Stimulated activated naive CD8-positive, alpha-beta T cell treated with anti-CD3 and anti-CD28 coated beads, Interleukin-15, amount 100 ng/mL, for 72 hours (primary cell): Measurements from ENCODE around the gene CD200.
"Not testable (repeated sequence)": the region's sequence is repeated elsewhere in the genome, so short reads cannot be mapped to it uniquely, and the experiment has no call there.

Source experiments
- ATAC-seq: fragments of 150-1000 bp; cut with Tn5 transposase; 2 replicates; pipeline ENCODE4 v1.10.0; 2021; ENCODE audit warnings: mild to moderate bottlenecking, moderate library complexity
- DNase-seq, 2 donors: peaks; one replicate each; pipeline ENCODE4 v3.0.0; 2021 to 2022
- H3K27ac Mint-ChIP-seq, 2 donors: one replicate each; pipeline ENCODE4 v1.8.0; 2022; ENCODE audit warnings: mild to moderate bottlenecking in 2 of 2, mixed read lengths in 2 of 2, moderate library complexity in 2 of 2
- H3K27me3 Mint-ChIP-seq: one replicate; pipeline ENCODE4 v1.8.0; 2022; ENCODE audit warnings: mixed read lengths
- H3K4me1 Mint-ChIP-seq: one replicate; pipeline ENCODE4 v1.8.0; 2022; ENCODE audit warnings: mild to moderate bottlenecking, mixed read lengths
- H3K4me3 Mint-ChIP-seq, 2 donors: one replicate each; pipeline ENCODE4 v1.8.0; 2022; ENCODE audit warnings: mild to moderate bottlenecking in 2 of 2, mixed read lengths in 2 of 2, moderate library complexity in 1 of 2
- H3K9me3 Mint-ChIP-seq, 2 donors: one replicate each; pipeline ENCODE4 v1.8.0; 2022; ENCODE audit warnings: mixed read lengths in 2 of 2

Gene CD200

GRCh38 chr3:112403103-112403502, 70.1 kb downstream of the CD200 start:
- Mint-ChIP-seq H3K9me3 (no peaks in the 10 kb centered on the region), H3K27me3 (no peaks in the 10 kb centered on the region), H3K27ac (no peak overlapping the region), H3K4me1 (peaks cover 25% of the 10 kb centered on the region), H3K4me3 (no peak overlapping the region)
- DNase-seq (no peak), ATAC-seq (no peak)

- not testable (repeated sequence) for DNase-seq, H3K9me3 Mint-ChIP-seq, H3K27ac Mint-ChIP-seq, H3K4me3 Mint-ChIP-seq, ATAC-seq, H3K27me3 Mint-ChIP-seq
- peaks cover 30% of the 10 kb centered on the region for H3K4me1 Mint-ChIP-seq
Observed at GRCh38 chr3:112404924-112405549, 72.1 kb downstream of the CD200 start.

DNA sequence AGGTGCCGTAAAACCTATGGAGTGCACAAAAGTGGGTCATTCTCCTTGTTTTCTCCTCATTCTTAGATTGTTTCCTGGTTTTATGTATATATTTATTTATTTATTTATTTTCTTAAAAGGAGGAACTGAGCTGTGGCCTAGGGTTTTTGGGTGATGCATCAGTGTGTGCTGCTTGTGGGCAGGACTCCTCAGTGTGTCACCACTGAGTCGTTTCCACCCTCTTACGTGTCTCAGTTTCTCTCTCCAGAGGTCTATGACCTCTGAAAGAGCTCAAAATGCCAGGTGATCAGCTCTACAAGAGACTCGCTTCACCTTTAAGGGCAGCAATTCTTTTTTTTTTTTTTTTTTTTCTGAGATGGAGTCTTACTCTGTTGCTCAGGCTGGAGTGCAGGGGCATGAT, 72.9 kb downstream of the CD200 start:
- DNase-seq (peak in 1 of 2 donors; percentile 44), ATAC-seq (peak; percentile 89)
- H3K9me3 Mint-ChIP-seq, result no peaks in the 10 kb centered on the region
- peaks cover 30% of the 10 kb centered on the region for H3K4me1 Mint-ChIP-seq
- no peak overlapping the region for H3K4me3 Mint-ChIP-seq
- no peaks in the 10 kb centered on the region for H3K27me3 Mint-ChIP-seq
- H3K27ac Mint-ChIP-seq, result no peak overlapping the region

DNA sequence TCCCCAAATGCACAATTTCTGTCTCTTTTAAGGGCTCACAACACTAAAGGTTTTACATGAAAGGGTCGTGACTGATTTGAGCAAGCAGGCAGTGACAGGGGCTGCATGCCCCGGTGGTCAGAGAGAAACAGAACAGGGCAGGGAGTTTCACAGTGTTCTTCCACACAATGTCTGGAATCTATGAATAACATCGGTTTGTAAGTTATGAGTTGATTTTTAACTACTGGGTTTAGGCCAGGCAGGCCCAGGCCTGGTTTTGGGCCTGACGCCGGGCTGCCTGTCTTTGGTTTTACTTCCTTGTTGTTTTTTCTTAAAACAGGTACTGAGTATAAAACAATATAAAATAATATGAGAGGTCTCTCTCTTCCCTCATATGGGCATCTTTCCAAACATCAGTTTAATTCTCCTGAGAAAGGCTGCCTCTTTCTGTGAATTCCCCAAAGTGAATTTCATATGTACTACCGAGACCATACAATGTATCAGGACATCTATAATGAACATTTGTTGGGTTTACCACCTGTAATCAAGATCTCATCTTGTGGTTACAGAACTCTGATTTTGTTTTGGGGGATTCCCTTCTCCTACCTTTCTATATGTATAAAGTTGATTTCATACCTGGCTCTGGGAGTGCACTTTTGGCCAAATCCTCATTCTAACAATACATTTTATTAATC, 74.4 kb downstream of the CD200 start:
- no peak for ATAC-seq
- H3K9me3 Mint-ChIP-seq, result no peaks in the 10 kb centered on the region
- H3K27ac Mint-ChIP-seq, result peak overlapping the region; percentile 1 to 83
- no peaks in the 10 kb centered on the region for H3K27me3 Mint-ChIP-seq
- no peak overlapping the region for H3K4me3 Mint-ChIP-seq
- peak in 1 of 2 donors; percentile 11 for DNase-seq
- H3K4me1 Mint-ChIP-seq, result peaks cover 30% of the 10 kb centered on the region

GRCh38 chr3:112407888-112408702, 75.1 kb downstream of the CD200 start:
- DNase-seq (no peak), ATAC-seq (no peak)
- H3K4me1 Mint-ChIP-seq, result peaks cover 32% of the 10 kb centered on the region
- H3K9me3 Mint-ChIP-seq, result no peaks in the 10 kb centered on the region
- H3K27ac Mint-ChIP-seq, result no peak overlapping the region
- no peaks in the 10 kb centered on the region for H3K27me3 Mint-ChIP-seq
- no peak overlapping the region for H3K4me3 Mint-ChIP-seq

DNA sequence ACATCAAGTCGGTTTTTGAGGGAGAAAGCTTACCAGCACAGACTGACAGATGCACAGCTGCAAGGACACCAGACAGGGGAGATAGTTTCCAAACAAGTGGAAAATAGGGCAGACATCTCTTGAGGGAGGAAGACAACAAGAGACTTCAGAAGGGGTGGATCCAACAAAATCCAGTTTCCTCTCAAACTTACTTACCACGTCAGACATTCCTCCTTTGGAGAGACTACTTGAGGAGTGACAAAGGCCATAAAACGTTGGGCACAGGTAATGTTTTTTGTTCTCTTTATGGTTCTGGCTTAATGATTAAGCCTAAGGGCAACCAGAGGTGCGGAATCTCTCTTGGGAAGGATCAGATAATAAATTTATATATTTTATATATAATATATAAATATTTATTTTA, 76.1 kb downstream of the CD200 start:
- Mint-ChIP-seq H3K27me3 (no peaks in the 10 kb centered on the region), H3K9me3 (no peaks in the 10 kb centered on the region), H3K4me1 (peaks cover 35% of the 10 kb centered on the region), H3K4me3 (no peak overlapping the region), H3K27ac (no peak overlapping the region)
- no peak for DNase-seq
- no peak for ATAC-seq

GRCh38 chr3:112411425-112411824, 78.5 kb downstream of the CD200 start:
- Mint-ChIP-seq H3K27ac (no peak overlapping the region), H3K4me1 (peaks cover 23% of the 10 kb centered on the region), H3K4me3 (no peak overlapping the region), H3K9me3 (no peaks in the 10 kb centered on the region), H3K27me3 (no peaks in the 10 kb centered on the region)
- no peak for DNase-seq
- no peak for ATAC-seq
